HCT116 (cell line): Measurements from ENCODE around the gene KBTBD8. TPM values are rescaled to one million over a fixed set of nuclear protein-coding genes. Genes with fewer than 3 reads are reported as not detected.

Experiments
- ATAC-seq: fragments of 200-7000 bp; cut with Tn5 transposase; 2 replicates; pipeline ENCODE4 v1.9.1; 2020; ENCODE audit warnings: mild to moderate bottlenecking, moderate library complexity
- BruUV-seq: library from RNA; stranded (reverse); fragments of 400-500 nt; replicated peaks from 2 replicates; lab custom pipeline; 2021; lab: Mats Ljungman, UMichigan
- CTCF ChIA-PET: fragments of 300-600 bp; sonication (Branson Sonifier 250); formaldehyde crosslinking; loops from one replicate; lab custom pipeline; 2021; ENCODE audit warnings: antibody characterized with exemption; lab: Charles Lee
- POLR2A ChIA-PET: fragments of 300-600, 350-600 bp; sonication (Branson Sonifier 250); formaldehyde crosslinking; loops from one replicate; lab custom pipeline; 2021; ENCODE audit warnings: antibody characterized with exemption; lab: Charles Lee
- RAD21 ChIA-PET, 2 experiments: fragments of 300-600 bp; sonication (Branson Sonifier 250); formaldehyde crosslinking; loops; one replicate each; lab custom pipeline; 2023; ENCODE audit warnings: low total read pairs in 2 of 2; ENCODE audit not compliant: uncharacterized antibody in 2 of 2, unreplicated experiment in 2 of 2, low non-redundant PET in 1 of 2; lab: Charles Lee
- DNase-seq: peaks from one replicate; pipeline ENCODE4 v3.0.0-alpha.2; 2010; ENCODE audit warnings: low read depth, low spot score
- H2AFZ ChIP-seq: fragments of 200-600 bp; shearing (Covaris generic), sonication (generic); 2 replicates; pipeline ENCODE4 v1.6.1; 2017; ENCODE audit warnings: low read depth, mixed run types, mixed read lengths, antibody characterized with exemption, low read length; ENCODE audit not compliant: poor library complexity, severe bottlenecking
- H3K27ac ChIP-seq: 2 replicates; pipeline ENCODE4 v1.5.1; 2012; ENCODE audit warnings: low read depth, low read length
- H3K27me3 ChIP-seq: fragments of 200-600 bp; sonication (generic); 2 replicates; pipeline ENCODE4 v1.6.1; 2016; ENCODE audit warnings: mixed run types, low read length, mixed read lengths; ENCODE audit not compliant: insufficient read depth
- H3K36me3 ChIP-seq, 2 experiments: fragments of 200-500 bp in 1 of 2; fragments of 200-600 bp in 1 of 2; sonication (Bioruptor generic) in 1 of 2; sonication (generic) in 1 of 2; 2 replicates each; pipeline versions ENCODE4 v1.5.1 to v1.6.1; 2014 to 2016; ENCODE audit warnings: low read length in 2 of 2, inconsistent platforms in 1 of 2, mixed read lengths in 1 of 2, mixed run types in 1 of 2; ENCODE audit not compliant: insufficient read depth in 2 of 2, control insufficient read depth in 1 of 2
- H3K4me1 ChIP-seq, 2 experiments: fragments of 200-600 bp in 1 of 2; sonication (generic) in 1 of 2; 2 replicates each; pipeline versions ENCODE4 v1.5.1 to v1.6.1; 2012 to 2017; ENCODE audit warnings: low read length in 2 of 2, inconsistent platforms in 1 of 2, mild to moderate bottlenecking in 1 of 2, mixed read lengths in 1 of 2, mixed run types in 1 of 2, moderate library complexity in 1 of 2; ENCODE audit not compliant: insufficient read depth in 2 of 2, control insufficient read depth in 1 of 2
- H3K4me2 ChIP-seq: fragments of 200-600 bp; sonication (generic); 2 replicates; pipeline ENCODE4 v1.6.1; 2017; ENCODE audit warnings: mixed run types, low read length, mixed read lengths
- H3K4me3 ChIP-seq, 2 experiments: fragments of 200-600 bp in 1 of 2; sonication (generic) in 1 of 2; replicated peaks in 1 of 2; 2 replicates each; pipeline ENCODE4 v1.5.1; 2011 to 2016; ENCODE audit warnings: low read length in 2 of 2, control low read depth in 1 of 2, low read depth in 1 of 2, mild to moderate bottlenecking in 1 of 2, mixed read lengths in 1 of 2, mixed run types in 1 of 2
- H3K79me2 ChIP-seq: fragments of 200-600 bp; sonication (generic); 2 replicates; pipeline ENCODE4 v1.6.1; 2017; ENCODE audit warnings: mild to moderate bottlenecking, mixed run types, low read length, moderate library complexity, mixed read lengths; ENCODE audit not compliant: insufficient read depth
- H3K9ac ChIP-seq: fragments of 200-600 bp; sonication (generic); 2 replicates; pipeline ENCODE4 v1.6.1; 2016; ENCODE audit warnings: low read length, mixed read lengths
- H3K9me2 ChIP-seq: fragments of 200-600 bp; sonication (generic), shearing (Covaris generic); 2 replicates; pipeline ENCODE4 v1.6.1; 2017; ENCODE audit warnings: mixed run types, mild to moderate bottlenecking, moderate library complexity; ENCODE audit not compliant: insufficient read depth
- H3K9me3 ChIP-seq, 2 experiments: fragments of 200-500 bp in 1 of 2; fragments of 200-600 bp in 1 of 2; sonication (Bioruptor generic) in 1 of 2; sonication (generic) in 1 of 2; 2 replicates each; pipeline ENCODE4 v1.6.1; 2014 to 2017; ENCODE audit warnings: low read length in 2 of 2, mixed read lengths in 2 of 2, inconsistent platforms in 1 of 2, low read depth in 1 of 2, mild to moderate bottlenecking in 1 of 2, mixed run types in 1 of 2, moderate library complexity in 1 of 2; ENCODE audit not compliant: control insufficient read depth in 1 of 2, insufficient read depth in 1 of 2
- H4K20me1 ChIP-seq: fragments of 200-600 bp; sonication (generic), shearing (Covaris generic); 2 replicates; pipeline ENCODE4 v1.6.1; 2017; ENCODE audit warnings: mixed run types, mild to moderate bottlenecking, moderate library complexity; ENCODE audit not compliant: insufficient read depth
- CBX3 ChIP-seq: IDR thresholded peaks from 2 replicates; pipeline ENCODE4 v1.6.1; 2012; ENCODE audit warnings: low read depth
- EGR1 ChIP-seq: IDR thresholded peaks from 2 replicates; pipeline ENCODE4 v1.6.1; 2012; ENCODE audit warnings: low read depth
- ELF1 ChIP-seq: IDR thresholded peaks from 2 replicates; pipeline ENCODE4 v1.6.1; 2012; ENCODE audit warnings: low read depth, borderline replicate concordance
- EZH2 ChIP-seq: fragments of 200-600 bp; sonication (generic); IDR thresholded peaks from 2 replicates; pipeline ENCODE4 v1.6.1; 2017; ENCODE audit warnings: antibody characterized with exemption, mixed run types
- FOSL1 ChIP-seq: IDR thresholded peaks from 2 replicates; pipeline ENCODE4 v1.6.1; 2012; ENCODE audit warnings: low read depth
- JUND ChIP-seq: IDR thresholded peaks from 2 replicates; pipeline ENCODE4 v1.6.1; 2012
- POLR2A ChIP-seq: IDR thresholded peaks from 2 replicates; pipeline ENCODE4 v1.7.0; 2011; ENCODE audit warnings: borderline replicate concordance; ENCODE audit not compliant: insufficient read depth, insufficient read length; ENCODE audit errors: extremely low read depth
- POLR2AphosphoS5 ChIP-seq: IDR thresholded peaks from 2 replicates; pipeline ENCODE4 v1.6.1; 2011; ENCODE audit warnings: mild to moderate bottlenecking, low read depth, low read length, moderate library complexity
- RAD21 ChIP-seq: IDR thresholded peaks from 2 replicates; pipeline ENCODE4 v1.6.1; 2012; ENCODE audit warnings: low read depth, mild to moderate bottlenecking
- SRF ChIP-seq: IDR thresholded peaks from 2 replicates; pipeline ENCODE4 v1.6.1; 2012; ENCODE audit warnings: low read depth
- TCF7L2 ChIP-seq: IDR thresholded peaks from 2 replicates; pipeline ENCODE4 v1.7.0; 2011; ENCODE audit warnings: borderline replicate concordance, inconsistent platforms; ENCODE audit not compliant: insufficient read depth, insufficient read length; ENCODE audit errors: extremely low read depth
- ZFX ChIP-seq: fragments of 450-650 bp; IDR thresholded peaks from 2 replicates; pipeline ENCODE4 v1.6.1; 2017
- ZNF274 ChIP-seq: fragments of 200-500 bp; sonication (Bioruptor generic); IDR thresholded peaks from 2 replicates; pipeline ENCODE4 v1.6.1; 2014; ENCODE audit warnings: mild to moderate bottlenecking, low read depth, low read length, inconsistent platforms
- intact Hi-C: fragments of 100-400 bp; cut with micrococcal nuclease; formaldehyde crosslinking; loops from 2 replicates; pipeline ENCODE4 v1.10.0; 2022
- total RNA-seq: library from RNA; stranded (reverse); gene quantifications from one replicate; pipeline ENCODE4 v1.2.1, GENCODE V29; 2021; ENCODE audit not compliant: unreplicated experiment
- TF ChIP-seq, protein P1 (sequence below): IDR thresholded peaks from 2 replicates; pipeline ENCODE4 v1.6.1; 2011; ENCODE audit warnings: mild to moderate bottlenecking, low read length, moderate library complexity; ENCODE audit not compliant: insufficient replicate concordance; ENCODE audit errors: extremely low read depth
- TF ChIP-seq, protein P2 (sequence below), 3 experiments: fragments of 200-600 bp in 1 of 3; sonication (generic) in 1 of 3; IDR thresholded peaks in 2 of 3; conservative IDR thresholded peaks in 1 of 3; 2 replicates each; pipeline ENCODE4 v1.5.1; 2012 to 2017; ENCODE audit warnings: low read depth in 2 of 3, low read length in 2 of 3, antibody characterized with exemption in 1 of 3, borderline replicate concordance in 1 of 3, control low read depth in 1 of 3, mild to moderate bottlenecking in 1 of 3, mixed read lengths in 1 of 3, mixed run types in 1 of 3, moderate library complexity in 1 of 3; ENCODE audit not compliant: insufficient read depth in 1 of 3

KBTBD8 gene
- total RNA-seq, 1 experiment from 2014 or later, result 1.4 TPM

DNA sequence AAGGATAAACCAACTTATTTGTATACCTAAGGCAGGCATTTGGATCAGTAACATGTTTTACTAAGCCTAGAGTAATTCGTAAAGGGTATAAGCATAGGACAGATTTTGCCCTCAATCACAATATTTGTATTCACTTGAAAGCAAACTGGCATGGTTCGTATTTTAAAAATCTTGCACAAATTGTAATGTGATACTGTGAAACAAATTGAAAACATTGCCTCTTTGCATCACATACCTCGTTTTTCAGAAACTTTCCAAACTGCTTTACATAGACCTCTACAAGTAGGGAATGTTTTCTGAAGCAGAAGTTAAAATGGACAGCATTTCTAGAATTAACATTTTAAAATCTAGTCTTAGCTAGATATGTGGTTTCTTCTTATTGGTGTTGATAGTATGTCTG is 11.6 kb downstream of the KBTBD8 start:
- Histone ChIP-seq H4K20me1 (no peaks in the 10 kb centered on the region), H3K79me2 (no peaks in the 10 kb centered on the region), H3K27me3 (no peaks in the 10 kb centered on the region), H2AFZ (no peak overlapping the region), H3K4me3 (no peak overlapping the region), H3K36me3 (no peaks in the 10 kb centered on the region), H3K9me2 (no peaks in the 10 kb centered on the region), H3K9ac (no peak overlapping the region), H3K9me3 (no peaks in the 10 kb centered on the region), H3K4me1 (no peaks in the 10 kb centered on the region), H3K27ac (no peak overlapping the region), H3K4me2 (no peak overlapping the region)
- ChIA-PET POLR2A (no interaction called here), RAD21 (no interaction called here), CTCF (no interaction called here)
- intact Hi-C loops, result no loop called here
- ATAC-seq (no peak), DNase-seq (no peak)
- no TSS peak for BruUV-seq
- TF ChIP-seq CBX3 (no peak), RAD21 (no peak), POLR2AphosphoS5 (no peak), ZFX (no peak), JUND (no peak), SRF (no peak), POLR2A (no peak), ELF1 (no peak), FOSL1 (no peak), EGR1 (no peak), ZNF274 (no peak), TCF7L2 (no peak), EZH2 (no peak)
- TF ChIP-seq, protein P1, sequence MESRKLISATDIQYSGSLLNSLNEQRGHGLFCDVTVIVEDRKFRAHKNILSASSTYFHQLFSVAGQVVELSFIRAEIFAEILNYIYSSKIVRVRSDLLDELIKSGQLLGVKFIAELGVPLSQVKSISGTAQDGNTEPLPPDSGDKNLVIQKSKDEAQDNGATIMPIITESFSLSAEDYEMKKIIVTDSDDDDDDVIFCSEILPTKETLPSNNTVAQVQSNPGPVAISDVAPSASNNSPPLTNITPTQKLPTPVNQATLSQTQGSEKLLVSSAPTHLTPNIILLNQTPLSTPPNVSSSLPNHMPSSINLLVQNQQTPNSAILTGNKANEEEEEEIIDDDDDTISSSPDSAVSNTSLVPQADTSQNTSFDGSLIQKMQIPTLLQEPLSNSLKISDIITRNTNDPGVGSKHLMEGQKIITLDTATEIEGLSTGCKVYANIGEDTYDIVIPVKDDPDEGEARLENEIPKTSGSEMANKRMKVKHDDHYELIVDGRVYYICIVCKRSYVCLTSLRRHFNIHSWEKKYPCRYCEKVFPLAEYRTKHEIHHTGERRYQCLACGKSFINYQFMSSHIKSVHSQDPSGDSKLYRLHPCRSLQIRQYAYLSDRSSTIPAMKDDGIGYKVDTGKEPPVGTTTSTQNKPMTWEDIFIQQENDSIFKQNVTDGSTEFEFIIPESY, result no peak
- TF ChIP-seq, protein P2, sequence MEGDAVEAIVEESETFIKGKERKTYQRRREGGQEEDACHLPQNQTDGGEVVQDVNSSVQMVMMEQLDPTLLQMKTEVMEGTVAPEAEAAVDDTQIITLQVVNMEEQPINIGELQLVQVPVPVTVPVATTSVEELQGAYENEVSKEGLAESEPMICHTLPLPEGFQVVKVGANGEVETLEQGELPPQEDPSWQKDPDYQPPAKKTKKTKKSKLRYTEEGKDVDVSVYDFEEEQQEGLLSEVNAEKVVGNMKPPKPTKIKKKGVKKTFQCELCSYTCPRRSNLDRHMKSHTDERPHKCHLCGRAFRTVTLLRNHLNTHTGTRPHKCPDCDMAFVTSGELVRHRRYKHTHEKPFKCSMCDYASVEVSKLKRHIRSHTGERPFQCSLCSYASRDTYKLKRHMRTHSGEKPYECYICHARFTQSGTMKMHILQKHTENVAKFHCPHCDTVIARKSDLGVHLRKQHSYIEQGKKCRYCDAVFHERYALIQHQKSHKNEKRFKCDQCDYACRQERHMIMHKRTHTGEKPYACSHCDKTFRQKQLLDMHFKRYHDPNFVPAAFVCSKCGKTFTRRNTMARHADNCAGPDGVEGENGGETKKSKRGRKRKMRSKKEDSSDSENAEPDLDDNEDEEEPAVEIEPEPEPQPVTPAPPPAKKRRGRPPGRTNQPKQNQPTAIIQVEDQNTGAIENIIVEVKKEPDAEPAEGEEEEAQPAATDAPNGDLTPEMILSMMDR (IDR thresholded peaks at IDR 0.05 in 2 of 3, conservative IDR thresholded peaks at IDR 0.05 in 1 of 3; ENCODE audit: borderline replicate concordance in 1 of 3, insufficient read depth in 1 of 3, low read depth in 2 of 3, low read length in 2 of 3), result no peak
